C4-2B (cell line): Measurements from ENCODE around the gene OR2C3.

ENCODE experiments used
- ZFX ChIP-seq: fragments of 450-650 bp; IDR thresholded peaks from 2 replicates; pipeline ENCODE4 v1.6.1; 2017
- TF ChIP-seq, protein P1 (sequence below): fragments of 450-650 bp; conservative IDR thresholded peaks from 2 replicates; pipeline ENCODE4 v1.5.1; 2017; ENCODE audit warnings: mild to moderate bottlenecking

DNA sequence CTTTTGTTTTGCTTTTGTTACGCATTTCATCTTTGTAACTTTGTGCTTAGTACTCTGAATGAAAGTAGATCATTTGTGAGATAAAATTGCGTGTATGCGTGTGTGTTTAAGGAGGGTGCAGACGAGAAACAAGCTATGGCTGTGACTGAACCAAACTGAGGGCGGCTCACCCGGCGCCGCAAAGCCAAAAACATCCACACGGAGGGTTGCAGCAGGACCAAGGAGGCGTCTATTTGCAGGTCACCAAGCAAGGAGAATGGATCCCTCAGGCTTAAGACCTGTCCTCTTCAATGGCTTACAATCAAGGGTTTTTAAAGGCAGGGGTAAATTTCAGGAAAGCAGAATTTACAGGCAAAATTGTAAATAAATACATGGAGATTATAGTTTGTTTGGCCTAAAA, 25.5 kb upstream of the OR2C3 start:
- TF ChIP-seq, protein P1, sequence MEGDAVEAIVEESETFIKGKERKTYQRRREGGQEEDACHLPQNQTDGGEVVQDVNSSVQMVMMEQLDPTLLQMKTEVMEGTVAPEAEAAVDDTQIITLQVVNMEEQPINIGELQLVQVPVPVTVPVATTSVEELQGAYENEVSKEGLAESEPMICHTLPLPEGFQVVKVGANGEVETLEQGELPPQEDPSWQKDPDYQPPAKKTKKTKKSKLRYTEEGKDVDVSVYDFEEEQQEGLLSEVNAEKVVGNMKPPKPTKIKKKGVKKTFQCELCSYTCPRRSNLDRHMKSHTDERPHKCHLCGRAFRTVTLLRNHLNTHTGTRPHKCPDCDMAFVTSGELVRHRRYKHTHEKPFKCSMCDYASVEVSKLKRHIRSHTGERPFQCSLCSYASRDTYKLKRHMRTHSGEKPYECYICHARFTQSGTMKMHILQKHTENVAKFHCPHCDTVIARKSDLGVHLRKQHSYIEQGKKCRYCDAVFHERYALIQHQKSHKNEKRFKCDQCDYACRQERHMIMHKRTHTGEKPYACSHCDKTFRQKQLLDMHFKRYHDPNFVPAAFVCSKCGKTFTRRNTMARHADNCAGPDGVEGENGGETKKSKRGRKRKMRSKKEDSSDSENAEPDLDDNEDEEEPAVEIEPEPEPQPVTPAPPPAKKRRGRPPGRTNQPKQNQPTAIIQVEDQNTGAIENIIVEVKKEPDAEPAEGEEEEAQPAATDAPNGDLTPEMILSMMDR: no peak
- TF ChIP-seq ZFX: no peak
